Measurements from ENCODE around the gene RPS13. TPM values are rescaled to one million over a fixed set of nuclear protein-coding genes. Genes with fewer than 3 reads are reported as not detected.

Gene RPS13
- total RNA-seq, 4 donors from 2014 or later, result 1,397 to 1,720 (median 1,505) TPM

DNA sequence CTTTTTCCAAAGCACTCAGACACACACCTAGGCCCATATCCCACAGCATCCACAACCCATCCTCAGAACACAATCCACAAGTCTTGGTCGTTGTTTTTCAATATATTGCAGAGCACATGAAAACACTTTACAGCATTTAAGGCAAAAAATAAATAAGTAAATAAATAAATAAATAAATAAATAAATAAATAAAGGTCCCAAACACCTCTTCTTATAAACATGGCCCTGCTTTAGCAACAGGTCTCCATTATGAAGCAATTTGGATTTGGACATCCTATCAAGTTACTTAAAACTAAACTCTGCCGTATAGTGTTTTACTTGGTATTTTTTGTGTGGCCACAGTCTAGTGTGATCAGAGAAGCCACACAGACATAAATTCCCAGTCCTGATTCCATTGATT, 52.5 kb downstream of the RPS13 start:
- TF ChIP-seq, protein P1, sequence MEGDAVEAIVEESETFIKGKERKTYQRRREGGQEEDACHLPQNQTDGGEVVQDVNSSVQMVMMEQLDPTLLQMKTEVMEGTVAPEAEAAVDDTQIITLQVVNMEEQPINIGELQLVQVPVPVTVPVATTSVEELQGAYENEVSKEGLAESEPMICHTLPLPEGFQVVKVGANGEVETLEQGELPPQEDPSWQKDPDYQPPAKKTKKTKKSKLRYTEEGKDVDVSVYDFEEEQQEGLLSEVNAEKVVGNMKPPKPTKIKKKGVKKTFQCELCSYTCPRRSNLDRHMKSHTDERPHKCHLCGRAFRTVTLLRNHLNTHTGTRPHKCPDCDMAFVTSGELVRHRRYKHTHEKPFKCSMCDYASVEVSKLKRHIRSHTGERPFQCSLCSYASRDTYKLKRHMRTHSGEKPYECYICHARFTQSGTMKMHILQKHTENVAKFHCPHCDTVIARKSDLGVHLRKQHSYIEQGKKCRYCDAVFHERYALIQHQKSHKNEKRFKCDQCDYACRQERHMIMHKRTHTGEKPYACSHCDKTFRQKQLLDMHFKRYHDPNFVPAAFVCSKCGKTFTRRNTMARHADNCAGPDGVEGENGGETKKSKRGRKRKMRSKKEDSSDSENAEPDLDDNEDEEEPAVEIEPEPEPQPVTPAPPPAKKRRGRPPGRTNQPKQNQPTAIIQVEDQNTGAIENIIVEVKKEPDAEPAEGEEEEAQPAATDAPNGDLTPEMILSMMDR (IDR thresholded peaks at IDR 0.05), result no peak
- no peak for DNase-seq (ENCODE audit: low spot score)
- no peak for ATAC-seq (ENCODE audit: low FRiP score)

Small RNAs within 50 kb of the gene (small RNA-seq; reads per million reads assigned to genes)
- not detected for gene RNU6-593P
- gene SNORD14A, result 103 reads per million, percentile 96 among the genes with 10 or more reads in this experiment
- gene SNORD14B, result not detected

Other genes with a start within 250 kb of the RPS13 start
- gene PLEKHA7, start 63.3 kb downstream of the RPS13 start, total RNA-seq, result 10 to 100 TPM; 24.1 to 49.3 (median 28.8) TPM
- 100 to 1,000 TPM in 2 of 4 donors, 10 to 100 TPM in 2; 67.9 to 134 (median 90.0) TPM for gene PIK3C2A, start 130.3 kb upstream of the RPS13 start, total RNA-seq
- 10 to 100 TPM; 31.9 to 54.7 (median 41.8) TPM for gene NUCB2, start 199.1 kb upstream of the RPS13 start, total RNA-seq